HG03378 (cell line): ENCODE measurements around the gene IL1R1.

ENCODE experiments used
- ATAC-seq: cut with Tn5 transposase; IDR thresholded peaks from one replicate; pipeline ENCODE4 v1.9.1; 2021; ENCODE audit warnings: mild to moderate bottlenecking, moderate library complexity; ENCODE audit not compliant: unreplicated experiment

Gene IL1R1

GRCh38 chr2:102166189-102166845 is 23.8 kb downstream of the IL1R1 start:
- ATAC-seq: no peak

GRCh38 chr2:102168026-102168771 is 25.7 kb downstream of the IL1R1 start:
- ATAC-seq: no peak

GRCh38 chr2:102171946-102172345 is 29.4 kb downstream of the IL1R1 start:
- no peak for ATAC-seq

GRCh38 chr2:102172745-102173144 is 30.2 kb downstream of the IL1R1 start:
- no peak for ATAC-seq

GRCh38 chr2:102176172-102176571 is 33.6 kb downstream of the IL1R1 start:
- no peak for ATAC-seq

GRCh38 chr2:102177814-102178478 is 35.4 kb downstream of the IL1R1 start:
- ATAC-seq: no peak

GRCh38 chr2:102179061-102179460 is 36.5 kb downstream of the IL1R1 start:
- no peak for ATAC-seq

- no peak for ATAC-seq
These were observed 37.5 kb downstream of the IL1R1 start for GRCh38 chr2:102179788-102180686.

GRCh38 chr2:102180687-102180999 is 38.1 kb downstream of the IL1R1 start:
- ATAC-seq: no peak

- no peak for ATAC-seq
These were observed 38.8 kb downstream of the IL1R1 start for GRCh38 chr2:102181376-102181775.

GRCh38 chr2:102181919-102182635 is 39.5 kb downstream of the IL1R1 start:
- ATAC-seq: no peak

- ATAC-seq: no peak
These were observed 41.5 kb downstream of the IL1R1 start for GRCh38 chr2:102184018-102184417.

GRCh38 chr2:102184568-102184967 is 42.0 kb downstream of the IL1R1 start:
- no peak for ATAC-seq

GRCh38 chr2:102185347-102185746 is 42.8 kb downstream of the IL1R1 start:
- ATAC-seq: no peak

GRCh38 chr2:102186791-102187495 is 44.4 kb downstream of the IL1R1 start, which contains the start of gene IL1RL2:
TSS of gene IL1RL2 (plus strand) at chr2:102187023. CDS start at chr2:102187868, 845 bp downstream.
- ATAC-seq: no peak

GRCh38 chr2:102187496-102188150 is 45.1 kb downstream of the IL1R1 start:
- ATAC-seq: no peak

- ATAC-seq: no peak
These were observed 48.0 kb downstream of the IL1R1 start for GRCh38 chr2:102190430-102191107.

- ATAC-seq: no peak
These were observed 49.0 kb downstream of the IL1R1 start for GRCh38 chr2:102191501-102191900.

- no peak for ATAC-seq
These were observed 50.5 kb downstream of the IL1R1 start for GRCh38 chr2:102193074-102193473.
